ENCODE data around the gene ATP5IF1. TPM values are rescaled to one million over a fixed set of nuclear protein-coding genes. Genes with fewer than 3 reads are reported as not detected.

ATP5IF1 gene
- total RNA-seq, 1 donor from 2014 or later, result 110 TPM

DNA sequence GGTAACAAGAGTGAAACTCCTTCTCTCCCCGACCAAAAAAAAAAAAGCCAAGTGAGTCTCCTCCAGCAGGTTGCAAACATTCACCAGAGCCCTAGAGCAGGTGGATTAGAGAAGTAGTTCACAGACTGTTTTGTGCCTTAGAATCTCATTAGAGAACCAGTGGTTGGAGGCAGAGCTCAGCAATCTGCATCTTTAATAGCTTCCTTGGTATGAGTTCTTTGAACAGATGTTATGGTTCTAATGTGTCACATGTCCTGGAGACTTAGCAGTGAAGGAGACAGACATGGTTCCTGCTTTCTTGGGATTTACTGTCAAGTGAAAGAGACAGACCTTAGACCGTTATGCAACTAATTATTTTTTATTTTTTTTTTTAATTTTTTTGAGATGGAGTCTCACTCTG is 50.2 kb downstream of the ATP5IF1 start:
- H3K9me3 Mint-ChIP-seq (ENCODE audit: unreplicated experiment), result peaks cover 5% of the 10 kb centered on the region
- DNase-seq, result no peak
- no peak overlapping the region for H3K4me3 Mint-ChIP-seq (ENCODE audit: unreplicated experiment)
- no peaks in the 10 kb centered on the region for H3K27me3 Mint-ChIP-seq (ENCODE audit: unreplicated experiment)
- H3K27ac Mint-ChIP-seq (ENCODE audit: unreplicated experiment), result no peak overlapping the region
- no peaks in the 10 kb centered on the region for H3K4me1 Mint-ChIP-seq (ENCODE audit: low read depth, unreplicated experiment)
- no peaks in the 10 kb centered on the region for H3K36me3 Mint-ChIP-seq (ENCODE audit: unreplicated experiment)
- TF ChIP-seq, protein P1, sequence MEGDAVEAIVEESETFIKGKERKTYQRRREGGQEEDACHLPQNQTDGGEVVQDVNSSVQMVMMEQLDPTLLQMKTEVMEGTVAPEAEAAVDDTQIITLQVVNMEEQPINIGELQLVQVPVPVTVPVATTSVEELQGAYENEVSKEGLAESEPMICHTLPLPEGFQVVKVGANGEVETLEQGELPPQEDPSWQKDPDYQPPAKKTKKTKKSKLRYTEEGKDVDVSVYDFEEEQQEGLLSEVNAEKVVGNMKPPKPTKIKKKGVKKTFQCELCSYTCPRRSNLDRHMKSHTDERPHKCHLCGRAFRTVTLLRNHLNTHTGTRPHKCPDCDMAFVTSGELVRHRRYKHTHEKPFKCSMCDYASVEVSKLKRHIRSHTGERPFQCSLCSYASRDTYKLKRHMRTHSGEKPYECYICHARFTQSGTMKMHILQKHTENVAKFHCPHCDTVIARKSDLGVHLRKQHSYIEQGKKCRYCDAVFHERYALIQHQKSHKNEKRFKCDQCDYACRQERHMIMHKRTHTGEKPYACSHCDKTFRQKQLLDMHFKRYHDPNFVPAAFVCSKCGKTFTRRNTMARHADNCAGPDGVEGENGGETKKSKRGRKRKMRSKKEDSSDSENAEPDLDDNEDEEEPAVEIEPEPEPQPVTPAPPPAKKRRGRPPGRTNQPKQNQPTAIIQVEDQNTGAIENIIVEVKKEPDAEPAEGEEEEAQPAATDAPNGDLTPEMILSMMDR (IDR thresholded peaks at IDR 0.05; ENCODE audit: partially characterized antibody, unreplicated experiment), result no peak

Other genes starting within 250 kb of the ATP5IF1 start
- 25.3 TPM for gene EYA3, start 147.5 kb upstream of the ATP5IF1 start, total RNA-seq (ENCODE audit: unreplicated experiment)
- gene PTAFR, start 59.4 kb upstream of the ATP5IF1 start, total RNA-seq (ENCODE audit: unreplicated experiment), result 0.54 TPM
- 82.8 TPM for gene DNAJC8, start 3.1 kb upstream of the ATP5IF1 start, total RNA-seq (ENCODE audit: unreplicated experiment)
- gene SESN2, start 23.4 kb downstream of the ATP5IF1 start, total RNA-seq (ENCODE audit: unreplicated experiment), result 57.2 TPM
- 10.1 TPM for gene MED18, start 92.9 kb downstream of the ATP5IF1 start, total RNA-seq (ENCODE audit: unreplicated experiment)
- 74.6 TPM for gene PHACTR4, start 133.6 kb downstream of the ATP5IF1 start, total RNA-seq (ENCODE audit: unreplicated experiment)

All from glutamatergic neuron (in vitro differentiated cells).